ENCODE data around the gene CACNA1E.

DNA sequence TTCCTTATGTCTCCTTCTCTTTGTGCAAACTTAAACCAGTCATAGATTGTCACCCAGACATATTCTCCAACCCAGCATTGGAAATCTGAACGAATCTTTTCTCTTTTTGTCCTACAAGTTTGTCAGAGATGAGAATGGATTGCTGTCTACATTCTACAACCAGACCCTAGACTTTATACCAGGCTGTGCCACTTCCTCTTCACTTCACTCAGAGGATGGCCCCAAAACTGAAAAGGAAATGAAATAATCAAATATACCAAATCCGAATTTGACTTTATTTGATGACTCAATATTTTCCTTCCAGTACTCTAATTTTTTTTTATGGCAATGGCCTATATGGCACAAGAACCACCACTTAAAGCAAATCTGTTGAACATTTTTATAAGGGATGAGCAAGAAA, 321.7 kb downstream of the CACNA1E start:
- TF ChIP-seq EZH2 (IDR thresholded peaks at IDR 0.05; ENCODE audit: borderline replicate concordance) = no peak
- TF ChIP-seq, protein P1, sequence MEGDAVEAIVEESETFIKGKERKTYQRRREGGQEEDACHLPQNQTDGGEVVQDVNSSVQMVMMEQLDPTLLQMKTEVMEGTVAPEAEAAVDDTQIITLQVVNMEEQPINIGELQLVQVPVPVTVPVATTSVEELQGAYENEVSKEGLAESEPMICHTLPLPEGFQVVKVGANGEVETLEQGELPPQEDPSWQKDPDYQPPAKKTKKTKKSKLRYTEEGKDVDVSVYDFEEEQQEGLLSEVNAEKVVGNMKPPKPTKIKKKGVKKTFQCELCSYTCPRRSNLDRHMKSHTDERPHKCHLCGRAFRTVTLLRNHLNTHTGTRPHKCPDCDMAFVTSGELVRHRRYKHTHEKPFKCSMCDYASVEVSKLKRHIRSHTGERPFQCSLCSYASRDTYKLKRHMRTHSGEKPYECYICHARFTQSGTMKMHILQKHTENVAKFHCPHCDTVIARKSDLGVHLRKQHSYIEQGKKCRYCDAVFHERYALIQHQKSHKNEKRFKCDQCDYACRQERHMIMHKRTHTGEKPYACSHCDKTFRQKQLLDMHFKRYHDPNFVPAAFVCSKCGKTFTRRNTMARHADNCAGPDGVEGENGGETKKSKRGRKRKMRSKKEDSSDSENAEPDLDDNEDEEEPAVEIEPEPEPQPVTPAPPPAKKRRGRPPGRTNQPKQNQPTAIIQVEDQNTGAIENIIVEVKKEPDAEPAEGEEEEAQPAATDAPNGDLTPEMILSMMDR (IDR thresholded peaks at IDR 0.05; ENCODE audit: poor library complexity) = no peak

Measured in hepatocyte (in vitro differentiated cells).